A549 (cell line): ENCODE measurements around the gene GOLGA2.

Experiments used
- CEBPB ChIP-seq, 2 experiments: fragments of >200 bp in 1 of 2; sonication (Bioruptor Twin) in 1 of 2; formaldehyde crosslinking in 1 of 2; IDR thresholded peaks; 2 replicates each; pipeline ENCODE4 v1.6.1; 2012 to 2016
- PHF8 ChIP-seq: fragments of 200-600 bp; sonication (generic); IDR thresholded peaks from 2 replicates; pipeline ENCODE4 v1.6.1; 2016; ENCODE audit warnings: low read depth, mild to moderate bottlenecking, antibody characterized with exemption, moderate library complexity, borderline replicate concordance
- TF ChIP-seq, protein P1 (sequence below): fragments of >200 bp; sonication (Bioruptor Twin); formaldehyde crosslinking; IDR thresholded peaks from 3 replicates; pipeline ENCODE4 v1.5.1; 2016

DNA sequence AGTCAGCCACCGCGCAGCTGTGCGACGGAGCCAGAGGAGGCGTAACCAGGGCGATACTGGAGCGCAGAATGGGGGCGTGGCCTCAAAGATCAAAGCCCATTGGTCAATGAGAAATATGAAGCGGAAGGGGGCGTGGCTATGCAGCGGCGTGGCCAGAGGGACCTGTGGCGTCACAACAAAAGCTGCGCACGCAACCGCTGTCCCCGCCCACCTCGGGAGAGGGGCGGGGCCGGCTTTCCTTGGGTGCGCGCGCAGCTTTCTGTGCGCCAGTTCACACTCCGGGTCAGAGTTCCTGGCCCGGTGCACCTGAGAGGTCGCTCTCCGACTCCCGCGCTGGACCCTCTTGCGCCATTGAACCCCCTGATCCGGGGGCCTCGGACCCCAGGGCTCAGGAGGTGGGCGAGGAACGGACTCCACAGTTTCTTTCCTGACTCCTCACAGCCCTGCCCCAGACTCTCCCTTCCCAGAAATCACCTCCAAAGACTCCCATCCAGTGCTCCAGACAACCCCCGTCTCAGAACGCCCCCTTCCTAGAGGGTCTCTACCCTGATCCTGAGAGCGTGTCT, 284 bp upstream of the GOLGA2 start, which contains the start of gene SWI5:
- TF ChIP-seq, protein P1, sequence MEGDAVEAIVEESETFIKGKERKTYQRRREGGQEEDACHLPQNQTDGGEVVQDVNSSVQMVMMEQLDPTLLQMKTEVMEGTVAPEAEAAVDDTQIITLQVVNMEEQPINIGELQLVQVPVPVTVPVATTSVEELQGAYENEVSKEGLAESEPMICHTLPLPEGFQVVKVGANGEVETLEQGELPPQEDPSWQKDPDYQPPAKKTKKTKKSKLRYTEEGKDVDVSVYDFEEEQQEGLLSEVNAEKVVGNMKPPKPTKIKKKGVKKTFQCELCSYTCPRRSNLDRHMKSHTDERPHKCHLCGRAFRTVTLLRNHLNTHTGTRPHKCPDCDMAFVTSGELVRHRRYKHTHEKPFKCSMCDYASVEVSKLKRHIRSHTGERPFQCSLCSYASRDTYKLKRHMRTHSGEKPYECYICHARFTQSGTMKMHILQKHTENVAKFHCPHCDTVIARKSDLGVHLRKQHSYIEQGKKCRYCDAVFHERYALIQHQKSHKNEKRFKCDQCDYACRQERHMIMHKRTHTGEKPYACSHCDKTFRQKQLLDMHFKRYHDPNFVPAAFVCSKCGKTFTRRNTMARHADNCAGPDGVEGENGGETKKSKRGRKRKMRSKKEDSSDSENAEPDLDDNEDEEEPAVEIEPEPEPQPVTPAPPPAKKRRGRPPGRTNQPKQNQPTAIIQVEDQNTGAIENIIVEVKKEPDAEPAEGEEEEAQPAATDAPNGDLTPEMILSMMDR, result no peak
- peak; percentile 57; the same call in 1 of the 2 replicates for TF ChIP-seq PHF8
- TF ChIP-seq CEBPB (IDR thresholded peaks at IDR 0.05), result no peak
